ENCODE data around the gene RUFY1.
"Not testable (repeated sequence)": the region's sequence is repeated elsewhere in the genome, so short reads cannot be mapped to it uniquely, and the experiment has no call there.

RUFY1 gene

DNA sequence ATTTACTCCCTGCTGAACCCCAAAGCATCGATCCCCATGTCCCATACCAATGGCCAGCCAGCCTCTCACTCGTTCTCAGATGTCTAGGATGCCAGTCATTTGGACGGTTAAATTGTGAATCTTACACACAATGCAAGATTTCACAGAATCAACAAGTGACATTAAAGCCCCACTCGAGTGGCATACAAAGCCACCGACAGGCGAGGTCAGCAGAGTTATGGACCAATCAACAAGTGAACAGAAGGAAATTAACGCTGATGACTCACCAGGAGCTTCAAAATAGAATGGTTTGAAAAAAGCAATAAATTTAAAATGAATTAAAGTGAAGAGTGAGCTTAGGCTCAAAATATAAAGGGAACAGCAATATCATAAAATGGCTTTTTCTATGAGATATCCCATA is 8.2 kb upstream of the RUFY1 start:
- DNase-seq, result no peak

DNA sequence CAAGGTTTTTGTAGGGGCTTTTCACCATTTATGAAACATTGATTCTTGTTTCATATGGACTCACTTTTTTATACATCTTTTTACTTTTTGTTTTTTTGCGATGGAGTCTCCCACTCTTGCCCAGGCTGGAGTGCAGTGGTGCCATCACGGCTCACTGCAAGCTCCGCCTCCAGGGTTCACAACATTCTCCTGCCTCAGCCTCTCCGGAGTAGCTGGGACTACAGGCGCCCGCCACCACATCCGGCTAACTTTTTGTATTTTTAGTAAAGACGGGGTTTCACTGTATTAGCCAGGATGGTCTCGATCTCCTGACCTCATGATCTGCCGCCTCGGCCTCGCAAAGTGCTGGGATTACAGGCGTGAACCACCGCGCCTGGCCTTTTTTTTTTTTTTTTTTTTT is 7.1 kb upstream of the RUFY1 start:
- not testable (repeated sequence) for DNase-seq

DNA sequence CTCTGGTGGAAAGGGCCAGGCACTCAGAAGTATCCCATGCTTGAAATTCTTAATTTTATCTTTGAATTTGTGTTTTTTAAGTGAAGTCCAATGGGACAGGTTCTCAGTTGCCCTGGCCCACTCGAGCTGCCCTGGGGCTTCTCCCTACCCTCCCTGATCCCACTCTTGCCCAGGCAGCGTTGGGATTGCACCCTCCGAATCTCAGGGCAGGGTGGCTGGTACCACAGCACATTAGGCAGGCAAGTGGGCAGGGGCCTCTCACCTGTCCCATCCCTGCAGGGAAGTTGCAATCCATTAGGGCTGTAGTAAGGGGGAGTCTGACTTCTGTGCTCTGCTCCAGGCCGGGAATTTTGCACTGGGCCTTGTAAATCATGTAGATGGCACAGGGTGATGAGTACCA is 2.7 kb downstream of the RUFY1 start:
- DNase-seq, result no peak

DNA sequence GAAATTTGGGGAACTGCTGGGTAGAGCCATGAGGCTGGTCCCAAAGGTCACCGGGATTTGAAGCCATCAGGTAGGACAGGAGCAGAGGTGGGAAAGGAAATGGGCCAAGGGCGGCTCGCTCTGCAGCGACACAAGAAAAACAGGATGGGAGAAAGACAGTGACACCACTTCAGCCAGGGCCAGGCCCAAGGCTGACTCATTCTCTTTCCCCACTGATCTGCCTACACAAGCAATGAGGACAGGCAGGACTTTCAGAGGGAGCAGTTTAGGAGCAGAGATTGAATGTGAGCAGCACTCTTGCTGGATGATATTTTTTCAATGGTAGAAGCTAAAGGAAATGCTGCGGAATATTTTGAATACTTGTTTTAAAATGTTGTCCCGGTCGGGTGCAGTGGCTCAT is 3.5 kb downstream of the RUFY1 start:
- DNase-seq, result no peak

DNA sequence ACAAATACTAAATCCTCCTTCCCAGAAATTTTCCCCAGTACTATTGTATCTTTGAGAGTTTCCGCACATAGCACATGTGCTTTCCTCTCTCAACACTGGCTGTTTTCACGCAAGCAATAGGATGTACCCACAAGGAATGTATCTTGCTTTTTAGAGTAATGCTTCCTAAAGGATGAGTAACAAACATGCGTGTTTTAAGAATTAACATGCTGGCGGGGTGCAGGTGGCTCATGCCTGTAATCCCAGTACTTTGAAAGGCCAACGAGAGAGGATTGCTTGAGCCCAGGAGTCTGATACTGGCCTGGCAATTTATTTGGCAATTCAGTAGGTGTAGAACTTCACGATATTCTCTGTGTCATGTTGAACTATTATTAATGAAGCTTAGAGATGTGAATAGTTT is 4.6 kb downstream of the RUFY1 start:
- no peak for DNase-seq

DNA sequence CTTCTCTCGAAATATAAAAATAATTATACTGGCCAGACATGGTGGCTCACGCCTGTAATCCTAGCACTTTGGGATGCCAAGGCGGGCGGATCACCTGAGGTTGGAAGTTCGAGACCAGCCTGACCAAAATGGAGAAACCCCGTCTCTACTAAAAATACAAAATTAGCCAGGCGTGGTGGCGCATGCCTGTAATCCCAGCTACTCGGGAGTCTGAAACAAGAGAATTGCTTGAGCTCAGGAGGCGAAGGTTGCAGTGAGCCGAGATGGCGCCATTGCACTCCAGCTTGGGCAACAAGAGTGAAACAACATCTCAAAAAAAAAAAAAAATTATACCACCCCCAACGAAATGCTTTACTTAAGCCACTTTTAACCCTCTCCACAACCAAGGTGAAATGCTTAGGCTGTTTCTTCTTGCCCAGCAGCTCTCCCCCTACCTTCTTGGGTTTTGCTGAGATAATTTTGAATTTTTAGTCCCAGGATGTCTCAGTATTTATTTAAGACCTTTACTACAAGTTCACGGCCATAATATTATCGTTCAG is 8.0 kb downstream of the RUFY1 start:
- DNase-seq, result not testable (repeated sequence)

DNA sequence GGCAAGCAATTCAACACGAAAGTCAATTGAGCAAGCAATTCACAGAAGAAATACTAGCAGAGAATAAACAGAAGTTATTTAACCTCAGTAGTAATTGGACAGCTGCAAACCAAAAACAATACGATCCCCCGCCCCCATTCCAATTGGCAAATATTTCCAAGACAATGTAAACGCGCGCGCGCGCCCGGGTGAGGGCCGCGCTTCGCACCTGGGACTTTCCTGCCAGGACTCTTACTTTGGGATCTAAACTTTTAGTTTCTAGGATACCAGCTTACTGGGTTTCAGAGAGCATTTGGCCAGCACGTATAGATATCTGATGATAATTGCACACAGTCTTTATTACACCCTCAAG is 8.6 kb downstream of the RUFY1 start:
- DNase-seq, result peak; percentile 38

DNA sequence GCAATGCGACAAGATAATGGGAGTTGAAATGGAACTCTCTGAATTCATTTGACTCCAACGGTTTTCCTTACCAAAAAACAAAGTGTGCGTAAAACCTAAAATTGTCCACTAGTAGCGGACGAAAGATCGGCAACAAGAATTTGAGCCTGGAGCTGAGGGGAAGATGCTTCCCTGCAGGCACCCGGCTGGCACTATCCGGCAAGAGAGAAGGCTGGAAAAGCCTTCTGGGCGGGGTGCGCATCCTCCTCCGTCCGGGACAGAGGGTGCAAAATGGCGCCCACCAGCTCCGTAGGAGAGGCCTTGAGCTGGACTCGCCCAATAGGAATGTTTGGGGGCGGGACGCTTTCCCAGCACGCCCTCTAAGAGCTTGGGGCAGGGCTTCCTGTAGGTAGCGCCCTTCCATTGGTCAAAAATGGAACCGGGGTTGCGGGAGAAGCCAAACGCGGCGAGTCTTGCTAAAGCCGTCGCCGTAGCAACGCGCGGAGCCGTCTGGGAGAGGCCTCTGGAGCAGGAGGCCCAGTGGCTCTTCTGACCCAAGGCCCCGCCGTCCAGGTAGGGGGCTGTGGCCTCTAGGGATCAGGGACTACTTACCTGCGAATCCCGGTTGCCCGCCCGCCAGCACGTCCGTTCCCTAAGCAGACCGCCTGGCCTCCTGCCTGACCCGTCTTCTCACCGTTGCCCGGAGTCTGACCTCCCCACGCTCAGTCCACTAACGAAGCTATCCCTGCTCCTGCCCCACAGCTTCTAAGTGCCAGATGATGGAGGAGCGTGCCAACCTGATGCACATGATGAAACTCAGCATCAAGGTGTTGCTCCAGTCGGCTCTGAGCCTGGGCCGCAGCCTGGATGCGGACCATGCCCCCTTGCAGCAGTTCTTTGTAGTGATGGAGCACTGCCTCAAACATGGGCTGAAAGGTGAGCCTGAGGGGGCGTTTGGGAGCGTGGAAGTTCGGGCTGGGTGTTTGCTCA is 9.2 kb downstream of the RUFY1 start:
- peak; percentile 51 for DNase-seq

DNA sequence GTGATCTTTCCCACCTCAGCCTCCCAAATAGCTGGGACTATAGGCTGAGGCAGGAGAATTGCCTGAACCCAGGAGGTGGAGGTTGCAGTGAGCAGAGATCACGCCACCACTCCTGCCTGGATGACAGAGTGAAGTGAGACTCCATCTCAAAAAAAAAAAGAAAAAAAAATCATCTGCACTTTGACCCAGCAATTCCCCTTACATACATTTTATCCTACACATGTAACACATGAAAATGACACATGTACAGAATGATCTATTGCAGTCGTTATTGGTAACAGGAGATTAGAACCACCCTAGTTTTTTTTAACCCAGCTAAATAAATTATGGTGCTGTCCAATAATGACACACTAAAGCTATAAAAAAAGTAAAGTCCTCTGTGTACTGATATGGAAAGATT is 14.2 kb downstream of the RUFY1 start:
- no peak for DNase-seq

DNA sequence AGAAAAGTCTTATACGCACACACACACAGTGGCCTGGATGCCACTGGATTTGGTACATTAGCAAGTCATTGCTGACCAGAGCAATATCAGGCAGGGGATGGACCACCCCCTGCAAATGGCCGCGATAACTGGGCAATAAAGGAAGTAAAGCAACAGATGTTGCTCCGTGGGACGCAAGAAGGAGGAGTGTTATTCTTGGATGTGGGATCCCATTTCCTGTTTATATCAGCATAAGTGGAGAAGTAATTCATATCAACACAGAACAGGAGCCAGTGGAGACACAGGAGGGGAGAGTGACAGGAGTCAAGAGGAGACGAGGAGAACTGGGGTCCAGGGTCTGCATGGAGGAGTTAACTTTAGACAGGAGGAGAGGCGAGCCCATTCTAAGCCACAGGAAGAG is 18.4 kb downstream of the RUFY1 start:
- no peak for DNase-seq

DNA sequence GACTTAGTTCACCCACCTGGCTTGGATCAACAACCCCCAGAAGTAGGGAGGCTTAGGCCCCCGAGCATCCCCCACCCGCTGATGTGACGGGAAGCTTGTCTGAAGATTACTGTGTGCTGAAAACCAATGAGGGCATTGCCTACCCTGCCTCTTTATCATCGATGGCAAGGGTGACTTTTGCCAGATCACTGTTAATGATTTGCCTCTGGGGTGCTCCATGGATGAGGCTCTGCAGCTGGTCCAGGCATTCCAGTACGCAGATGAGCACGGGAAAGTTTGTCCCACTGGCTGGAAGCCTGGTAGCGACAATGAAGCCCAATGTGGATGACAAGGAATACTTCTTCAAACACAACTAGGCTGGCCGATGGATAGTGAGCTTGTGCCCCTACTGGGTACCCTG is 22.0 kb downstream of the RUFY1 start:
- no peak for DNase-seq

DNA sequence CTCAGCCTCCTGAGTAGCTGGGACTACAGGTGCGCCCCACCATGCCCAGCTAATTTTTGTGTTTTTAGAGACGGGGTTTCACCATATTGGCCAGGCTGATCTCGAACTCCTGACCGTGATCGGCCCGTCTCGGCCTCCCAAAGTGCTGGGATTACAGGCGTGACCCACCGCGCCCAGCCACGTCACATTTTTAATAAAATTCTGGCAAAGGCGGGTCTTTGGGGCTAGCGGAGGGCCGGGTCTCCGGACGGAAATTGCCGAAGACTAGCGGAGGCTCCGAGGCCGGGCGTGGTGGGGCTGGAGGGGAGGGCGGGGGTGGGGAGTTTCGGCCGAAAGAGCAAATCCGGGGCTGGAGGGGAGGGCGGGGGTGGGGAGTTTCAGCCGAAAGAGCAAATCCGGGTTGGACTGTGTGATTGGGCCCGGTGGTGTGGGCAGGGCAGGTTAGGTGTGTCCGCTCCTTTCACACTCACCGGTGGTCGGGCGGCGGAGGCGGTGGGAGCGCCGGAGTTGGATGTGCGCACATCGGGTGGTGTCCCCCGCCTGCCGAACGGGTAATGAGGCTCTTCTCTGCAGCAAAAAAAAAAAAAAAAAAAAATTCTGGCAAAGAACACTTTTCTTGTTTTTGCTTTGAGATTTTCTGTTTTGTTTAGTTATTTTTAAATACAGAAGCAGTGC is 27.1 kb downstream of the RUFY1 start:
- no peak for DNase-seq

DNA sequence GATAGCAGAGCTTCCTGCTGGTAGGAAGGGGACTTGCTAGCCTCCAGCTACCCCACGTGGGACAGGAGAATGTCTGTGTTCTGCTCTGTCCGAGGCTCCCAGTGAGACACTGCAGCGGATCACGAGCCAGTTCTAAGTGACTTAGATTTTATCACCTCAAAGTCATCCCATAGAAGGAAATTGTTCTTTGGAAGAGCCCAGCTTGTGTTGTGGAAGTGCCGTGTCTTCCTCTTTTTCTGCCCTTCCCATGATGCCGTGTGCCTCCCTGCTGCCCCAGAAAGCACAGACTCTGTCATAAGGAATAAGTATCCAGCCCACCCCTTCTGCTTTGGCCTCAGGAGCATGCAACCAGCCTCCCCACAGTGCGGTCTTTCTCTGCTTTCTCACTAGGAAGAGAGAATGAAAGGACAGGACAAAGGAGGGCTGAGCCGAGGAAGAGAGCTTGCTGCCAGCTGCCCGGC is 35.6 kb downstream of the RUFY1 start:
- DNase-seq, result no peak

DNA sequence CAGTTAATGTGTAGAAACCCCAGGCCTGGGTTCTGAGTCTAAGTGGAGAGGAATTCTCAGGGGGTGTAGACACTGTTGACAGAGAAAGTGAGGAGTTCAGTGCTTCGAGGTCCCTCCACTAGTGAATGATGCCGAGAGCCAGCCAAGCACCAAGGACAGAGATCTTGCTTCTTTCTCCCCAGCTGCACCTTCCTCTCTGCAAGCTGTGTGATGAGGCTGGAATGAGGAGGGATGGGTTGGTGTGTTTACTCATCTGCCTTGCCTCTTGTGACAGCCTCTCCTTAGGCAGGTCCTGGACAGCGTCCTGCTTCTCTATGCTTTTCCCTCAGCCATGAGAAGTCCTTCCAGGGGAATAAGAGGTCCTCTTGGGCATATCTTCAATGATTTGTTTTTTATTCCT is 37.8 kb downstream of the RUFY1 start:
- no peak for DNase-seq

DNA sequence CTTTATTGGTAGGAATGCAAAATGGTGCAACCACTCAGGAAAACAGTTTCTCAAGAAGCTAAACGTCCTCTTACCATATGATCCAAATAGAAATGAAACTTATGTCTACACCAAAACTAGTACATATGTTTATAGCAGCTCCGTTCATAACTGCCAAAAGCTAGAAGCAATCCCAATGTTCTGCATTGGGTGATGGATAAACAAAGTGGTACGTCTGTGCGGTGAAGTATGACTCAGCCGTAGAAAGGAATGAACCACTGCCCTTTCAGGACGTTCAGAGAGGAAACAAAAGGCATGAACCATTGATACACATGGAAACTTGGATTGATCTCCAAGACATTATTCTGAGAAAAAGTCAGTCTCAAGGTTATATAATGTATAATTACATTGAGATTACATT is 45.6 kb downstream of the RUFY1 start:
- DNase-seq, result no peak

DNA sequence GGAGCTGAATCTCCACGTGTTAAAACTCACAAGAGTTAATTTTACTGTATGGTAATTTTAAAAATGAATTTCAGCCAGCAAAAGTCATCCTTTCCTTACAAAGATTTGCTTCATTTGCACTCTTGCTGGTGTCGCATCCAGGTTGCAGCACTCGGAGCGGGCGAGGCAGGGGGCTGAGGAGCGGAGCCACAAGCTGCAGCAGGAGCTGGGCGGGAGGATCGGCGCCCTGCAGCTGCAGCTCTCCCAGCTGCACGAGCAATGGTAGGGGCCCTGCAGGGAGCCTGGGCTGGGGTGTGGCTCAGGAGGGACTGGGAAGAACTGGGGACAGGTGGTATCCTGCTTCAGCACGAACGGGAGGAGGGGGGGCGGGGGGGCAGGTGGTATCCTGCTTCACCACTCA is 46.1 kb downstream of the RUFY1 start:
- DNase-seq, result no peak

DNA sequence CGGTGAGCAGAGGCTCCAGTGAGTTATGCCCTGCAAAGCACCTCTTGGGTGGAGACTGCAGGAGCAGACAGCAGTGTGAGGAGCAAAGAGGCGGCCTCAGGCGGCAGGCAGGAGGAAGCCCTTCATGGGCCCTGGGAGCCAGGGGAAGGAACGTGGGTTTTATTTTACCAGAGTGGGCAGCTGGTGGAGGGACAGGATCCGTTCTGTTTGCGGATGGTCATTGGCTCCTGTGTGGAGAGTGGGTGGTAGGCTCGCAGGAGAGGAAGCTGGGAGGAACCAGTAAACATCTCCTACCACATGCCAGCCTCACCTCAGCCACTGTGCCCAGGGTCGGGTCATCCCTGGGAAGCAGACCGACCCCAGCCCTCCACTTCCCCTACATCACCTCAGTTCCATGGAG is 48.7 kb downstream of the RUFY1 start:
- DNase-seq, result no peak

DNA sequence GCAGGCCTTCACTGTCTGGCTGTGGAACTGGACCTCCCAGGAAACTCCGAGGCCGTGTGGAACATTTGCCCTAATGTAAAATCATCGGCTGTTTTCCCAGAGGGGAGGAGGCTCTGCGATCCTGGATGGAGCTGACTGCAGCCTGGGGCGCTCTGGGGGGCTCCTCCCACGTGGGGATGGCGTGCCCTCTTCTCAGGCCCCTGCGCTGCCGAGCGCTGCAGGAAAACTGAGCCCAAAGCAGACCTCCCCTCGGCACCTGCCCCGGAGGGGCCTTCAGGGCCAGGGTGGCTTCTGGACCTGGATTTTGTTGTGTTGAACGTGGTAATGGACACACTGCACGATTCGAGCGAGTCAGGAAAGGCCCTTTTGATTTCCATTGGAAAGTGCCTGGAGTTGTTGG is 49.2 kb downstream of the RUFY1 start:
- no peak for DNase-seq

DNA sequence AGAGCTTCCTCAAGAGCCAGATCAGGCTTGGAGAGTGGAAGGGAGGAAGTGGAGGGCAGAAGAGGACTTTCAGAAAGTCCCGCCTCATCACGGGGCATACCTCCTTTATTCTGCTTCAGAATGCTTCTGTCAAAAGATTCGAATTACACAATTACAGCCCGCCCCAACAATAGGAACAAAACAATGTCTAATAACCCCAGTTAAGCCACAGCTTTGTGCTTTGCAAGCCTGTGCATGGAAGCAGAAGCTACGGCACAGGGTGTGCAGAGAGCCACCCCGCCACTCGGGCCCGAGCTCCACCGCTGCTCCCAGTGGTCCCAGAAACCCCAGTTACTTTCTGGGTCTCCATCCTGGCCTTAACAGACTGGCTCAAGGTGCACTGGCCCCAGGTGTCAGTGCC is 49.6 kb downstream of the RUFY1 start:
- DNase-seq, result no peak

DNA sequence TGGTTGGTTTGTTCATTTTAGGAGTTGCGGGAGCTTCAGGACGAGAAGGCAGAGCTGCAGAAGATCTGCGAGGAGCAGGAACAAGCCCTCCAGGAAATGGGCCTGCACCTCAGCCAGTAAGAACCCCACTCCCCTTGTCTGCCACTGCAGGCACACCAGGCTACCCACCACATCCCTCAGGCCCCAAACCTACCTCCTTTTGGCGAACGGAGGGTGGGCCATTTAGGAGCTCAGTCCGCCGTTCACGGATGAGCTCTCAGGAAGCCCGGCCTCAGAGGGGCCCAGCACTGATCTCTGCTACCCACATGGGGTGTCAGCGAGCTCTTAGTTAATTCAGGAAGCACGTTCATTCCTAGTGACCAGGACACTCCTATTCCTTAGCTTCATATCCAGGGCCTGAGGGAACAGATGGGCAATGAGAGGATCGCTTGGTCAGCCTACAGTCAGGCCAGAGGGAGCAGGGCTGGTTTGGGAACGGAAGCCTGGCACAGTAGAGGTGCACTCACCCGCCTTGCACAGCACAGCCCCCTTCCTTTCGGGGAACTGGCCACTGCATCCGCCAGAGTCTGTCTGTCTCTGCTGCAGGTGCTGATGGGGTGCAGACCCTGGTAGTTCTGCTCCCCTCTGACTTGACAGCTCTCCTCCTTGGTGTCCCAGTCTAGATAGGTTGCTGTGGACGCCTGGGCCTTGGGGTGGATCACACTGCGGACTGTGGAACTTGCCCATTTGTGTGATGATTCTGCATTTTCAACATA is 51.7 kb downstream of the RUFY1 start:
- no peak for DNase-seq

DNA sequence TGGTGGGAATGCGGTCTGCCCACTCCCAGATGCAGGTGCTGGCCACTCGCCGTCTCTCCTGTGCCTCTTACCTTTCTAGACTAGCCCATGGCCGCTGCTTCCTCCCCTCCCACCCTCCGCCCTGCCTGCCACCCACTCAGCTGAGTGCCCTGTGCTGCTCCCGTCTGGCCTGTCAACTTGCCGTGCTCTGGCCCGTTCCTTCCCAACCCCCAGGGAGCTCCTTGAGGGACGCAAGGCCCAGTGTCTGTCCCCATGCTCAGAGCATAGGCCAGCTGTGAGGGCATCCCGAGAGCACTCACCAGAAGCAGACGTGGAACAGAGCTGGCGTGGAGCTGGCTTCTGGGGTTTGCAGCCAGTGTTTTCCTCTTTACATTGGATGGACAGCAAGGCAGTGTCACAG is 53.0 kb downstream of the RUFY1 start:
- no peak for DNase-seq

DNA sequence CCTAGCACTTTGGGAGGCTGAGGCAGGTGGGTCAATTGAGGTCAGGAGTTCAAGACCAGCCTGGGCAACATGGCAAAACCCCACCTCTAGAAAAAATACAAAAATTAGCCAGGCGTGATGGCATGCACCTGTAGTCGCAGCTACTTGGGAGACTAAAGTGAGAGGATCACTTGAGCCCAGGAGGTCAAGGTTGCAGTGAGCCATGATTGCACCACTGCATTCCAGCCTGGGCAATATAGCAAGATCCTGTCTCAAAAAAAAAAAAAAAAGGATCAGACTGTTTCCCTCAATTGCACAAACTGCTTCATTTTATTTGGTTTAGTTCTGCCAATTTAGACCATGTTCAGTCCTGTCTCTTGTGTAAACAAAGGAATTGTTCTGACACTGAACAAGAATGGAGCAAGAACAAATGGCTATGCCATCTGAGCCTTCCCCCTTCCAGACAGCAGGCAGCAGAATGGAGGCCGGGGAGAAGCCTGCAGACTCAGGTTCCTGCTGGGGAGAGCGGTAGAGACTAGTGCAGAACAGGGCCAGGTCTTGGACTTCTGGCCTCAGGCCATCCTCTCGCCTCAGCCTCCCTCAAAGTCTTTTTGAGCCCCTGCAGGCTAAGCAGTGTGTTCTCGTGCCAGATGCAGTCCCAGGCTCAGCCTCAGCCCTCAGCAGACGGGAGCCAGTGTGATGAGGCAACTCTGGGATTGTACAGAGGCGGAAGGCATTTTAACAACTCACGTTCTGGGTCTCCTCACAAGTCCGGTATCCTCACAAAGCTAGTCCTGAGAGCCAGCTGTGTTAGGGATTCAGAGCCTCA is 54.9 kb downstream of the RUFY1 start:
- no peak for DNase-seq

Data from NCI-H1417 treated with DMSO at 0.1 percent for 48 hours (cell line).